Hematopoietic multipotent progenitor cell treated with erythropoietin and hydrocortisone succinate and interleukin-3 and kit ligand, for 4 days (in vitro differentiated cells): ENCODE results near the gene SPAG5.
"Not testable (repeated sequence)": the region's sequence is repeated elsewhere in the genome, so short reads cannot be mapped to it uniquely, and the experiment has no call there.

ENCODE experiments used
- DNase-seq: peaks from one replicate; pipeline ENCODE4 v3.0.0-alpha.2; 2015

SPAG5 gene

GRCh38 chr17:28604031-28604430, 5.2 kb upstream of the SPAG5 start:
- not testable (repeated sequence) for DNase-seq

DNA sequence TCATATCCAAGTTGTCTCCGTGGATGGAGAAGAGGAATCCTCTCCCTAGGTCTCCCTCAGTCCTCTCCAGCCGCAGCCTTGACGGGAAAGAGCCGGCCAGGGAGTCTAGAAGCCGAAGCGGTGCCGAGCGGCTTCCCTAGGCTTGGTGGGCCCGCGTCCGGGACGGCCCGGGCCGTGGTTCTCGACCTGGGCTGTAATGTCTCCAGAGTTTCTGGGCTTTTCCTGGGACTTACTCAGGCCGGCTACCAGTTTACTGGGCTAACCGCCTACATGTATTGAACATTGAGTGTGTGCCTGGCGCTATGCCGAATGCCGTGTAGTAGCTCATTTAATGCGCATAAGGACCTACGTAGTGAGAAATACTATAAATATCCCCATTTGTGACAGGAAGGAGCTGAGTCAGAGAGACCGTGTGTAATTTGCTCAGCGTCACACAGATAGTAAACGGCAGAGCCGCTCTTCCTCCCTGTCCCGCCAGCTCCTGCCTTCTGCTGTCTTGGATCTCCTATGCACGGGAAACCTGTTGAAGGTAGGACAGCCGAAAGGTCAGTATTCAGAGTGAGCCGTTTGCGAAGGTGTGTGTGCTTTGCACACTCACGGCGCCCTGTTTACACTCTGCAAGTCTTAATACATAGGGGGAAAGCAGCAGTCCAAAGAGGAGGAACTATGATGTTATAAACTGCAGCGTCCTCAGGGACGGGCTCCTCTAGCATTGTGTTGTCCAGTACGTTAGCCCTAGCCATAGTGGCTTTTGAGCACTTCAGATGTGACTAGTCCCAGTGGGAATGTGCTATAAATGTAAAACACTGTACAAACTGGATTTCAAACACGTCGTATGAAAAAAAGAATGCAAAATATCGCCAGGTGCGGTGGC, 723 bp upstream of the SPAG5 start:
- peak; percentile 85 for DNase-seq

DNA sequence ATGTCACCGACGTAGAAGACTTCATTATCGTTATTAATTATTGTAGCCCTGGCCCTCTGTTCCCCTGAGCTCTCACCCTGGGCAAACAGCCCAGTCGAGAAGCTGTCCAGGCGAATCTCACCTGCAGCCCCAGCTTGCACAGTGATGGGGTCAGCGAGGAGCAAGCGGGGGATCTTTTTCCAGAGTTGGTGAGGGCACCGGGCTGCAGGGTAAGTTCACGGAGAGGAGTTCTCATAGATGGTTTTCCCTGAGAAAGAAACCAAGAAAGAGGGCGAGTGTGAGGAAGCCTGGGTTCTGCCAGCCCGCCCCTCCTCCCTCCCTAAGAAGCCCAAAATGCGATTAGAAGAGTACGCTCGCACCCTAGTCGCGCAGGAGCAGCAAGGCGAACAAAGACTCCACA, 436 bp downstream of the SPAG5 start:
- no peak for DNase-seq

DNA sequence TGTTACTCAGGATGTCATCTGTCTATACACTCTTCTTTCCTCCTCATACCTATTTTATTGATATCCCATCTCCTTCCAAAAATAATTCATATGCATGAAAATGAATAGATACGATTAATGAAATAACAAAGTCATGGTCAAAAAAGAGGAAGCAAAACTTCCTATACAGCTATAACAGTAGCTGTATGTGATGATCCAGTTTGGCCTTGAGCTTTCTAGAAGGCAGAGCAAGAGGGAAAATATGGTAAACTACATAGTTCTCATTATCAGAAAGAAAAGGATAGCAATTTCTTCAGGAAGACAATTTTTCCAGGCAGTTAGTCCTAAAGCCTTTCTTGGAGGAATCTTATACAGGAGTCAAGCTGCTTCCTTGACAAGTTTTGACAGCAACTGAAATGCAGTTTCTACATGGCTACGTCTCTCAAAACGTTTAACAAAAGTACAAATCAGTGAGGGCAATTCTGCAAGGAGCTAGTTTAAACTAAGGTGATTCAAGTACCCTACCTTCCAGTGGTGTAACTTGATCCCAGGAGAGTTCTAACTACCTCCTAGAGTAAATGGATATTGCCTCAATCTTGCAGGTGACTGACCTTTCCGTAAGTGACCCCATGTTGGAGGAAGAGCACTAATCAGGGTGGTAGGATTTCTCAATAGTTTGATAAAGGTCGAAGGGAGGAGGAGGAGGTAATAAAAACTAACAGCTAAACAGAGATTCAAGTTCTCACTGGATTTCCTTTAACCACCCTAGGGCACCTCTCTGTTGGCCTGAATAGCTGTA, 1.0 kb downstream of the SPAG5 start:
- peak; percentile 42 for DNase-seq

DNA sequence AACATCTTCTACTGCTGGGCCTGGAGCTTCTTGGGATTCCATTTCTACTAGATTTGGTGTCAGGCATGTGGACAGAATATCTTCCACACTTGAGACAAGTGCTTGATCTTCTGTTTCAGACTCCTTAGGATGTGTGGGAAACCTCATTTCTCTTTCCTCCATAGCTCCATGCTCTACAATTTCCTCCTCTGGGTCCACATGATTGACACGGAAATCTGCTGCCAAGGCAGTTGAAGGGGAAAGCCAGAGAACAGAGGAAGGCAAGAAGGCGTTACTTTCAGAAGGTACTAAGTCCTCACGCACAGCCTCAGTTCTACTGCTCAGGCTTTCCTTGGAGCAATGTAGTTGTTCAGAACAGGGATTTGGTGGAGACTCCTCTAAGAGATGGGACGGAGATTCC, 6.6 kb downstream of the SPAG5 start:
- DNase-seq = no peak

DNA sequence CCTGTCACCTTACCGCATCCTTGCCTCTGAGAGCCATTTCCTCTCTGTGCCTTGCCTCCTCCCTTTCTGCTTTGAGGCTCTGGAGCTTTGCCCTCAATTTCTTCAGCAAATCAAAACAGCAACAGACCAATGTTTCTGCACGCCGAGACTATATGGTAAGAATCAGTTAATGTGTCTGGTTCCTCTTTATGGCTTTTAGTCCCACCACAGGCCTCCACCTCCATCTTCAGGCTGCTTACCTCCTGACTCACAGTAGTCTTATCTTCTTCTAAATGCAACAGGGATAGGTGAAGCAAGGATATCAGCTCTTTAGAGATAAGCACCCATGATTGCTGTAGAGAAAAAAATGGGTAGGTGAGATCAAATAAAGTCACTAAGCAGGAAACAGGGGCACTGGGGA, 13.0 kb downstream of the SPAG5 start:
- no peak for DNase-seq

DNA sequence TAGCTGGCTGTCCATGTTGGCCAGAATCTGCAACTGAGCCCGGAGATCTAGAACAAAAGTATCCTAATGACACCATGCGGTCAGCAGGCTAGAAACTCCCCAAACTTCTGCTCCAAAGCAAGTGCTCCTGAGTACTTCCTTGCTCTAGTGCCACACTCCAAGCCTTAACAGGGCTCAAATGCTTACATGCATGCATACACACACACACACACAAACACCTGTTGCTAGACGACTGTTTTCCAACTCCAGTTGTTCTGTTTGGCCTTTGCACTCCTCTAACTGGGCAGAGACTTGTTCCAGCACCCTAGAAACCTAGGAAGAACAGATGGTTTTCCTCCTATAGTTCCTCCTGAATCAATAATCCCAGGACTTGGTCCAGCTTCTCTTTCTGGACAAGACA, 14.4 kb downstream of the SPAG5 start:
- no peak for DNase-seq

DNA sequence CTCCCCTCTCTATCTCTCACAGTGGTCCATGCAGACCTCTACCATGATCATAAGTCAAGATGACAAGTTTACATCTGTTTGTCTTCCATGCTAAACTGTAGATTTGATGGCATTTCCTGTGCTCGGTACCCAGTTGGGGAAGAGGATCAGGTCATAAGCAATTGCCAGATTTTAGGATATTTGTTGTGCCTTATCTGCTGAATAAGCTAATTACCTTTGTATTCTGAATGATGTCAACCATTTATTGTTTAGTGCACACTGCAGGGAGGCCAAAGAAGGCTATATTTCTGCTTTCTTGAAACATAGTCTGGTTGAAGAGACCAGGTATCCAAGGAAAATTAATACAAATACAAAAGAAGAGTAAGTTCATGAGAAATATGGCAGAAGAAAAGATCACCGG, 16.3 kb downstream of the SPAG5 start:
- no peak for DNase-seq

DNA sequence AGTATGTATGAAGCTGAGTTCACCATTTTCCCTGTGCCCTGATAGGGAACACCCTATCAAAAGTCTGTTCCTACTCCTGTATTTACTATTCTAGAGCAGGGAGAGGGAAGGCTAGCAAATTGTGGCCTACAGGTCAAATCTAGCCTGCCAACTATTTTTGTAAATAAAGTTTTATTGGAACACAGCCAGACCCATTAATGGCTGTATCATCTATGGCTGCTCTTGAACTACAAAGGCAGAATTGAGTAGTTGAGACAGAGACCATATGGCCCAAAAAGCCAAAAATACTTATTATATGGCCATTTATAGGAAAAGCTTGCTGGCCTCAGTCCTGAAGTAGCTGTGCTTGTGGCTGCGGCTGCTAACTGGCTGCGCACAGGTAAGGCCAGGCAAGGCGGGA, 17.9 kb downstream of the SPAG5 start:
- no peak for DNase-seq

DNA sequence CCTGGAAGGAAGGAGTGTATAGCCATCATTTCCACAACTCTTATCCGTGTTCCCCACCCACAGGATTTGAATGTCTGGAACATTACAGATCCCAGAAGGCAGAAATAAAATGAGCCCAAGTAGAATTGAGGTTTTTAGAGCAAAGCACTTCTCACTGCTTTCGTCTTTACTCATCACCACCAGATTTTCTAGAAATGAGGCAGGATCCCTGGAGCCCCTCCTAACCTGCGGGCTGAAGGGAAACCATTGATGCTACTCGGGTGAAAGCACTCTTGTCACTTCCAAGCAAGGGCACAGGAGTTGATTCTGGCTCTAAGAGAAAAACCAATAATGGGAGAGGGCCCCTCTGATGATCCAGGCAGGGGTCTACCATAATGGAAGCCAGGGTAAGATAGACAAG, 19.3 kb downstream of the SPAG5 start:
- no peak for DNase-seq

- no peak for DNase-seq
These were observed 20.3 kb downstream of the SPAG5 start for GRCh38 chr17:28578246-28579195.

DNA sequence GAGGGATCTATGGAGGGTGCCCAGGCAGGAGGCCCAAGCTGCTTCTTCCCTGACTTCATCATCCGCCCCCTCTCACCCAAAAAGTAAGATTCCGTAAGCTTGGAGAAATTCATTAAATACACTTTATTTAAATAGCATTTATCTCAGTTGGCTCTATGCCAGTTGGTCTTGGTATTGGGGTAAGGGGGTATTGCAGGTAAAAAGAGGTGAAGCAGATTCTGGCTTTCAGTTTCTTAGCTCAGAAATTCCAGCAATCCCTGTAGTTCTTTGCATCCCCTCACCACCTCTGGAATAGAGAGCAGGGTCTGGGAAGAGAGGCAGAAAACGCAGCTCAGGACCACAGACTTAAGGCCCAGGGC, 21.4 kb downstream of the SPAG5 start:
- no peak for DNase-seq

DNA sequence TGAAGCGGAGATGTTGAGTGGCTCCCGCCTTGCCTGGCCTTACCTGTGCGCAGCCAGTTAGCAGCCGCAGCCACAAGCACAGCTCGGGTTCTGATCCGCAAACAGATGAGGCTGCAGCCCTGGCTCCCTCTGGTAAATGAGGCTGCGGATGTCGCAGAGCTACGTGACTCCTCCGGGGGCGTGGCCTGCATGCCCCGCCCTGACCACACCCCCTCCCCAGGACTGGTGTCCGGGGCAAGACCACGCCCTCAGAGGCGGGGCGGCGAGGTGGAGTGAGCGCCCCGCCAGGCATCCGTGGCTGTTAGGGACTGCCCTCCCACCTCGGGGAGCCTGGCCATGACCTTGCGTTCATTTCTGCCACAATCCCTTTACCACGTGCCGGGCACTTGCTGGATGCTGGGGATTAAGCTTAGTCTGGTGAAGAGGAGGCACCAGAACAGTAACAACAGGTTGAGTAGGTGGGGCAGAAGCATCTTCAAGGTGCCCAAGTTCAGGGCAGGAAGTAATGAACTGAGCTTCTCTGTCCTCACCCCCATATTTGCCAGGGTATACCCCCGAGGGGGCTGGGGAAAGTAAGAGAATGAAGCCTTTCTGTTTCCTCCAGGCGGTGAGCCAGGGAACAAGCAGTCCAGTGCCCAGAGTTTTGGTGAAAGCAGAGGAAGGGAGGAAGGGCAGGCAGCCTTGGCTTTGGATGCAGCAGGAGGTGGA, 21.9 kb downstream of the SPAG5 start, which contains the start of gene ALDOC:
Gene ALDOC, minus strand, starts transcription at position 138 of the 708 bp plus-strand sequence. CDS start 1,363 bp downstream, outside the sequence.
- peak; percentile 99 for DNase-seq

DNA sequence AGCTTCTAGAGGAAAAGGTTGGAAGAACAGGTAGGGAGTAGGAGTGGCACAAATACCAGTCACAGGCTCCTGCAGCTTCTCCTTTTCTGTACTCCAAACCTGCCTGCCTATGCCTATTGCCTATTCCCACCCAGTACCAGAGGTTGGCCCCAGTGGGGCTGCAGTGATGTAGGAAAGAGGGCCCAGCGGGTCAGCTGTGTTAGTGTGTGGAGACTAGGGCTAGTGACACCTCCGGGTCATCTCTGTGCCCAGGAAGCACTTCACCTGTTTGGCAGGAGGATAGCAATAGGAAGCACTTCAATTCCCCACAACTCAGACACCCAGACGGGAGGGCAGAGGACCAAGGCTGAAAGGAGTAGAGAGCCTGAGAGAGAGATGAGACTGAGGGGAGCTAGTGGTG, 22.8 kb downstream of the SPAG5 start:
- DNase-seq = not testable (repeated sequence)

DNA sequence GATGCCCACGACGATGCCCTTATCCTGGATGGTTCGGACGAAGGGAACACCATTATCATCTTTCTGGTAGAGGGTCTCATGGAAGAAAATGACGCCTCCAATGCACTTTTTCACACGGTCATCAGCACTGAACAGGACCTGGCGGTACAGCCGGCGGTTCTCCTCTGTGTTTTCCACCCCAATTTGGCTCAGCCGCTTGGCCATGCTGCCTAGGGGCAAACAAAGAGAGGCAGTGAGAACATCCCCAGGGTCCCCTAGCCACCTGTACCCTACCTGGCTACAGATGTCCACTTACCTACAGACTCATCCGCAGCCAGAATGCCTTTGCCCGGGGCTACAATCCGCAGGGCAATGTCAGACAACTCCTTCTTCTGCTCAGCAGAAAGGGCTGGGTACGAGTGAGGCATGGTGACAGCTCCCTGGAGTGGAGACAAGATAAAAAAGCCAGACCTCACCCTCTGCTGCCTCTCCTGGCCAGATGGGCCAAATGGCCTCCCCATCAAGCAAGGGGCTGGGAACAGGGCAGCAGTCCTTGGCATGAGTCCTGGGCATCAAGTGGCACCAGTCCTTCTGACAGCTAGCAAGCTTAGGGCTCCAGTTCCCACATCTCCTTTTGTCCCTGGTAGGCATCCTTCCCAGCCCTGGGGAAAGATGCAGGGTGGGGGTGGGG, 23.6 kb downstream of the SPAG5 start:
- peak; percentile 67 for DNase-seq

GRCh38 chr17:28574526-28574925, 24.3 kb downstream of the SPAG5 start:
- DNase-seq = no peak

DNA sequence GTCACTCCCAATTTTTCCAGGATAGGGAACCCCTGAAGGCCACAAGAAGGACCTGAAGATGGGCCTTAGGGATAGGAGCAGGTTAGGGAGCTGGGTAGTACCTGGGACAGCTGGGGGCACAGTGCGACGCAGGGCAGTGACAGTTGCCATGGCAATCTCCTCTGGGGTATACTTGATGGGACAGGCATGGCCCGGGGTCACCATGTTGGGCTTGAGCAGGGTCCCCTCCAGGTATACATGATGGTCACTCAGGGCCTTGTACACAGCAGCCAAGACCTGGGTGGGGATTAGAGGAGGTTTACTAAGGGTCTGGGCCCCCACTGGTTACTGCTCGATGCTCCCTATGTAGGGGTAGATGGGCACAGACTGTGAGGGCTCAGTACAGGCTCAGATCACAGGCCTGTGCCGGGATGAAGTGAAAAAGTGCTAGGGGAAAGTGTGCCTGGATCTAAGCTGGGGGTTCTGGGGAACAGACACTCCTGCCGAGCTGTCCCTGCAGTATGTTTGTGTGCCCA, 24.8 kb downstream of the SPAG5 start:
- no peak for DNase-seq

GRCh38 chr17:28573521-28573920, 25.3 kb downstream of the SPAG5 start:
- no peak for DNase-seq

GRCh38 chr17:28573040-28573380, 25.8 kb downstream of the SPAG5 start:
- no peak for DNase-seq

DNA sequence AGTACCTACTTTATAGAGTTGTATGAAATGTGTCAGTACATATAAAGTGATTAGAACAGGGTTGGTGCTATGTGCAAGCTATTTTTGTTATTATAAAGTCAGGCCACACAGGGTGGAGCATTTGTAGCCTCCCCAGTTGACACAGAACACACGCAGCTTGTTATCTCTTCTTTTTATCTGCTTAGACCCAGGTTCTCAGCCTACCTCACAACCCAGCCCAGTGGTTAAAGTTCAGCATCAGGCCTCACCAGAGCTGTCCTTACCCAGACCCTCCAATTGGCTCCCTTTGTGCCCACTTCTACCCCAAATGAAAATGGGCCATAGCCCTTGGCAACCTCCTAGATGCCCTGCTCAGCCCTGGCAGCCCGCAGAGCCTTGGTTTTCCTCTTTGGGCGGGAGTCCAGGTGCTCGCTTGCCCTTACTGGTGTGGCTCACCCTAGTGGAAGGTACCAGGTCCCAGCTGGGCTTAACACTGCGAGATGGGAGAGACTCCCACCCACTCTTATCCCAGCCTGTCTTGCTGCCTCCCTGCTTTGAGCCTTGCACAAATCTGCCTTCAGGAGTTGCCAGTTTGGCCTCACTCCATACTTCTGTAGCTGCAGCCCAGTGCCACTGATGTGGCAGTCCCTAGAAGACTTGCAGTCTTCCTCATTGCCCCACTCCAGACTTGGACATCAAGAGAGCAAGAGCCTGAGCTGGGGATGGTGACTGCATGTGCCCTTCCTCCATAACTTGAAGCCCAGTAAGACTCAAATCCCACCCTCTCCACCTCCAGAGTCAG, 26.4 kb downstream of the SPAG5 start:
- DNase-seq = peak; percentile 40
